Psoas muscle (tissue), 8 donors: ENCODE measurements around the gene KIF19. TPM values are rescaled to one million over a fixed set of nuclear protein-coding genes. Genes with fewer than 3 reads are reported as not detected.

Experiments used
- ATAC-seq, 4 donors: fragments of 200-7000 bp; cut with Tn5 transposase; one replicate each; pipeline ENCODE4 v1.9.1; 2020; ENCODE audit warnings: moderate library complexity in 3 of 4, mild to moderate bottlenecking in 2 of 4
- DNase-seq, 2 donors: peaks; one replicate each; pipeline ENCODE4 v3.0.0-alpha.2; 2020
- H3K27ac ChIP-seq: fragments of 200-600 bp; one replicate; pipeline ENCODE4 v1.8.0; 2022
- H3K27me3 ChIP-seq, 3 donors: fragments of 200-600 bp in 1 of 3; one replicate each; pipeline versions ENCODE4 v1.6.1 to v1.8.0; 2013 to 2022; ENCODE audit warnings: low read length in 2 of 3, mild to moderate bottlenecking in 2 of 3, moderate library complexity in 1 of 3; ENCODE audit not compliant: insufficient read depth in 3 of 3
- H3K36me3 ChIP-seq, 2 donors: fragments of 200-600 bp in 1 of 2; one replicate each; pipeline versions ENCODE4 v1.6.1 to v1.8.0; 2013 to 2022; ENCODE audit warnings: low read depth in 1 of 2, mild to moderate bottlenecking in 1 of 2, moderate library complexity in 1 of 2; ENCODE audit not compliant: insufficient read depth in 1 of 2
- H3K4me1 ChIP-seq: fragments of 200-600 bp; one replicate; pipeline ENCODE4 v1.8.0; 2022
- H3K4me3 ChIP-seq: fragments of 200-600 bp; one replicate; pipeline ENCODE4 v1.8.0; 2022; ENCODE audit warnings: mild to moderate bottlenecking
- H3K9me3 ChIP-seq: fragments of 200-600 bp; one replicate; pipeline ENCODE4 v1.8.0; 2022
- CTCF ChIP-seq: fragments of 200-600 bp; IDR thresholded peaks from one replicate; pipeline ENCODE4 v1.8.0; 2022; ENCODE audit warnings: antibody characterized with exemption
- WGBS, 3 donors: extraction: QIAGEN DNeasy Blood & Tissue Kit; methylation state at CpG; one replicate each; pipeline versions ENCODE4 v1.1.6 to v1.1.7; 2013; 5-methylcytosine and 5-hydroxymethylcytosine counted together
- intact Hi-C, 2 donors: fragments of 100-400 bp; cut with DNase I; formaldehyde crosslinking; loops; one replicate each; pipeline versions ENCODE4 v1.11.0 to v1.14.2; 2022
- polyA plus RNA-seq, 3 donors: library from polyadenylated mRNA; stranded (reverse); fragments of 200-250 nt; gene quantifications; one replicate each; pipeline ENCODE4 v1.2.3, GENCODE V29; 2013
- total RNA-seq, 4 donors: library from RNA; stranded (reverse); fragmentation: NEBNext Ultra II Directional in 2 of 4; extraction: Animal tissue kit (Norgen Biotek cat#: 25700) in 2 of 4; gene quantifications; one replicate each; pipeline versions ENCODE4 v1.2.1 to v1.2.4, GENCODE V29; 2021 to 2023
- donor health status: healthy with polysubstance abuse.
- donor health status: DM: no; HTN: no; CAD: no; lungs with moderate emphysema.
- donor health status: Bipolar disorder and iron deficiency.
- donor health status: healthy.
- donor health status: DM: yes; HTN: yes; CAD: no.
- donor health status: DM: no; HTN: no; CAD: no.
- donor health status: DM: no; HTN: no; CAD: no.
- donor health status: DM: yes; HTN: yes; CAD: no.

KIF19 gene
- total and polyA plus RNA-seq, 7 donors: 0.13 to 0.44 (median 0.27) TPM

- Histone ChIP-seq H3K4me1 (peaks cover 24% of the 10 kb centered on the region), H3K27me3 (no peaks in the 10 kb centered on the region), H3K27ac (peak overlapping the region; percentile 84), H3K4me3 (peak overlapping the region; percentile 48), H3K36me3 (no peaks in the 10 kb centered on the region), H3K9me3 (no peaks in the 10 kb centered on the region)
- no peak for TF ChIP-seq CTCF
- intact Hi-C loops: loop anchor here in 1 of 2 donors (2.0 kb wide), 1 partner anchor 50 kb away; no protein-coding TSS in a partner anchor
- 20 to 28% (median 24%) methylated on average over 17 of the region's 17 CpGs for WGBS, 3 donors
- DNase-seq: peak; percentile 50 to 80
- peak; percentile 88 to 95 (median 90) for ATAC-seq
These were observed 54.3 kb downstream of the KIF19 start for GRCh38 chr17:74380086-74380958.

- no peaks in the 10 kb centered on the region for H3K27me3 ChIP-seq
- intact Hi-C loops: loop anchor here in 1 of 2 donors (2.0 kb wide), 1 partner anchor 50 kb away; no protein-coding TSS in a partner anchor
- H3K36me3 ChIP-seq: no peaks in the 10 kb centered on the region
- ATAC-seq: no peak
- H3K9me3 ChIP-seq: no peaks in the 10 kb centered on the region
- DNase-seq: peak in 1 of 2 donors; percentile 37
- 58 to 75% (median 58%) methylated on average over 15 of the region's 15 CpGs for WGBS, 3 donors
- H3K4me1 ChIP-seq: peaks cover 24% of the 10 kb centered on the region
- no peak for TF ChIP-seq CTCF
- H3K4me3 ChIP-seq: peak overlapping the region; percentile 48
- H3K27ac ChIP-seq: peak overlapping the region; percentile 84
These were observed 55.2 kb downstream of the KIF19 start for GRCh38 chr17:74380959-74381808.

- DNase-seq (no peak), ATAC-seq (no peak)
- no peak for TF ChIP-seq CTCF
- H3K4me1 ChIP-seq: peaks cover 42% of the 10 kb centered on the region
- 88 to 98% (median 95%) methylated on average over 5 of the region's 5 CpGs for WGBS, 3 donors
- no peaks in the 10 kb centered on the region for H3K36me3 ChIP-seq
- H3K4me3 ChIP-seq: no peak overlapping the region
- intact Hi-C loops: no loop called here
- H3K27ac ChIP-seq: no peak overlapping the region
- H3K27me3 ChIP-seq: no peaks in the 10 kb centered on the region
- no peaks in the 10 kb centered on the region for H3K9me3 ChIP-seq
These were observed 57.1 kb downstream of the KIF19 start for GRCh38 chr17:74383141-74383540.

GRCh38 chr17:74385201-74385600 is 59.2 kb downstream of the KIF19 start:
- no peak for TF ChIP-seq CTCF
- intact Hi-C loops: no loop called here
- WGBS, 3 donors: 90 to 92% (median 92%) methylated on average over 3 of the region's 3 CpGs
- H3K27me3 ChIP-seq: no peaks in the 10 kb centered on the region
- no peaks in the 10 kb centered on the region for H3K9me3 ChIP-seq
- H3K4me1 ChIP-seq: peaks cover 43% of the 10 kb centered on the region
- H3K4me3 ChIP-seq: no peak overlapping the region
- DNase-seq: peak in 1 of 2 donors; percentile 30
- H3K27ac ChIP-seq: no peak overlapping the region
- no peak for ATAC-seq
- H3K36me3 ChIP-seq: no peaks in the 10 kb centered on the region
